Measurements from ENCODE around the gene KLK1. TPM values are rescaled to one million over a fixed set of nuclear protein-coding genes. Genes with fewer than 3 reads are reported as not detected.

The KLK1 gene
- total RNA-seq, 2 experiments from 2014 or later, result 0.65 to 0.83 TPM

GRCh38 chr19:50836543-50837195, 13.1 kb upstream of the KLK1 start:
- peak overlapping the region; percentile 73 for H3K4me3 Mint-ChIP-seq
- ChIA-PET CTCF (interaction anchor here (1.0 kb wide), 1 partner anchor 92 kb away, joined by 3 read pairs; no protein-coding TSS in a partner anchor), POLR2A (interaction anchor here (0.6 to 1.2 kb wide), 3 partner anchors 39 to 180 kb away, joined by 3 to 5 read pairs (median 4); no protein-coding TSS in a partner anchor)
- no peak for DNase-seq
- no peak overlapping the region for H3K27ac Mint-ChIP-seq
- ATAC-seq, result no peak
- peaks cover 5% of the 10 kb centered on the region for H3K4me1 Mint-ChIP-seq (ENCODE audit: low read depth)
- H3K9me3 Mint-ChIP-seq, result no peaks in the 10 kb centered on the region
- TF ChIP-seq CTCF (IDR thresholded peaks at IDR 0.05), result no peak
- H3K36me3 Mint-ChIP-seq (ENCODE audit: low read depth), result no peaks in the 10 kb centered on the region
- intact Hi-C loops (cut with micrococcal nuclease), result no loop called here
- H3K27me3 Mint-ChIP-seq, result peaks cover 48% of the 10 kb centered on the region

GRCh38 chr19:50835785-50836542, 12.4 kb upstream of the KLK1 start:
- Mint-ChIP-seq H3K4me1 (ENCODE audit: low read depth) (peaks cover 5% of the 10 kb centered on the region), H3K36me3 (ENCODE audit: low read depth) (no peaks in the 10 kb centered on the region), H3K4me3 (peak overlapping the region; percentile 73), H3K27ac (no peak overlapping the region), H3K9me3 (no peaks in the 10 kb centered on the region), H3K27me3 (peaks cover 51% of the 10 kb centered on the region)
- DNase-seq (peak; percentile 79), ATAC-seq (peak; percentile 94)
- intact Hi-C loops (cut with micrococcal nuclease), result no loop called here
- CTCF ChIA-PET, result no interaction called here
- no peak for TF ChIP-seq CTCF (IDR thresholded peaks at IDR 0.05)
- POLR2A ChIA-PET, result interaction anchor here (1.0 to 1.2 kb wide), 2 partner anchors 18 to 40 kb away, joined by 3 to 5 read pairs; no protein-coding TSS in a partner anchor

- Mint-ChIP-seq H3K36me3 (ENCODE audit: low read depth) (no peaks in the 10 kb centered on the region), H3K27ac (no peak overlapping the region), H3K9me3 (no peaks in the 10 kb centered on the region), H3K4me1 (ENCODE audit: low read depth) (peaks cover 5% of the 10 kb centered on the region), H3K27me3 (peaks cover 52% of the 10 kb centered on the region), H3K4me3 (peak overlapping the region; percentile 73)
- ATAC-seq, result peak; percentile 10
- intact Hi-C loops (cut with micrococcal nuclease), result no loop called here
- POLR2A ChIA-PET, result interaction anchor here (0.9 to 1.0 kb wide), 3 partner anchors 17 to 39 kb away, joined by 3 to 5 read pairs (median 3); no protein-coding TSS in a partner anchor
- TF ChIP-seq CTCF (IDR thresholded peaks at IDR 0.05), result no peak
- CTCF ChIA-PET, result no interaction called here
- no peak for DNase-seq
Observed at GRCh38 chr19:50835103-50835784, 11.7 kb upstream of the KLK1 start.

GRCh38 chr19:50833802-50834167, 10.2 kb upstream of the KLK1 start:
- peaks cover 53% of the 10 kb centered on the region for H3K27me3 Mint-ChIP-seq
- no peaks in the 10 kb centered on the region for H3K9me3 Mint-ChIP-seq
- H3K36me3 Mint-ChIP-seq (ENCODE audit: low read depth), result no peaks in the 10 kb centered on the region
- no peak overlapping the region for H3K27ac Mint-ChIP-seq
- peaks cover 5% of the 10 kb centered on the region for H3K4me1 Mint-ChIP-seq (ENCODE audit: low read depth)
- CTCF ChIA-PET, result no interaction called here
- no peak for ATAC-seq
- intact Hi-C loops (cut with micrococcal nuclease), result no loop called here
- H3K4me3 Mint-ChIP-seq, result no peak overlapping the region
- DNase-seq, result no peak
- POLR2A ChIA-PET, result interaction anchor here (1.0 to 1.4 kb wide), 3 partner anchors 29 to 36 kb away, joined by 3 to 5 read pairs (median 3); no protein-coding TSS in a partner anchor
- TF ChIP-seq CTCF (IDR thresholded peaks at IDR 0.05), result no peak
